Spleen (tissue), 11 donors: ENCODE results near the gene HIF3A. TPM values are rescaled to one million over a fixed set of nuclear protein-coding genes. Genes with fewer than 3 reads are reported as not detected.

Experiments
- DNase-seq: peaks from one replicate; pipeline ENCODE4 v3.0.0-alpha.2; 2020
- H3K27ac ChIP-seq, 8 donors: fragments of 200-600 bp; sonication (generic) in 7 of 8; 1 replicate in 4 of 8; 2 replicates in 4 of 8; pipeline versions ENCODE4 v1.5.0 to v1.8.0; 2016 to 2021; ENCODE audit warnings: inconsistent platforms in 4 of 8, mild to moderate bottlenecking in 4 of 8, moderate library complexity in 1 of 8
- H3K27me3 ChIP-seq, 7 donors: fragments of 200-600 bp; sonication (generic) in 6 of 7; replicated peaks in 1 of 7; 1 replicate in 4 of 7; 2 replicates in 3 of 7; pipeline versions ENCODE4 v1.5.0 to v1.8.0; 2016 to 2021; ENCODE audit warnings: inconsistent platforms in 3 of 7, mild to moderate bottlenecking in 1 of 7
- H3K36me3 ChIP-seq, 6 donors: fragments of 200-600 bp; sonication (generic) in 5 of 6; 1 replicate in 4 of 6; 2 replicates in 2 of 6; pipeline versions ENCODE4 v1.5.0 to v1.8.0; 2016 to 2021; ENCODE audit warnings: inconsistent platforms in 2 of 6
- H3K4me1 ChIP-seq, 6 donors: fragments of 200-600 bp; sonication (generic) in 5 of 6; 1 replicate in 3 of 6; 2 replicates in 3 of 6; pipeline versions ENCODE4 v1.5.0 to v1.8.0; 2016 to 2021; ENCODE audit warnings: inconsistent platforms in 3 of 6
- H3K4me3 ChIP-seq, 8 donors: fragments of 200-600 bp; sonication (generic) in 7 of 8; 1 replicate in 4 of 8; 2 replicates in 4 of 8; pipeline versions ENCODE4 v1.5.0 to v1.8.0; 2016 to 2021; ENCODE audit warnings: inconsistent platforms in 4 of 8, mild to moderate bottlenecking in 4 of 8, moderate library complexity in 2 of 8
- H3K9me3 ChIP-seq, 8 donors: fragments of 200-600 bp; sonication (generic) in 7 of 8; 1 replicate in 4 of 8; 2 replicates in 4 of 8; pipeline versions ENCODE4 v1.5.0 to v1.8.0; 2016 to 2021; ENCODE audit warnings: inconsistent platforms in 4 of 8
- CTCF ChIP-seq, 11 experiments: fragments of 200-600 bp in 7 of 11; fragments of 450-650 bp in 4 of 11; sonication (generic) in 4 of 11; IDR thresholded peaks in 8 of 11; conservative IDR thresholded peaks in 3 of 11; 1 replicate in 7 of 11; 2 replicates in 4 of 11; pipeline versions ENCODE4 v1.4.0 to v1.8.0; 2016 to 2021; ENCODE audit warnings: antibody characterized with exemption in 11 of 11, inconsistent platforms in 4 of 11, mild to moderate bottlenecking in 1 of 11
- POLR2A ChIP-seq, 3 donors: fragments of 450-650 bp; IDR thresholded peaks; one replicate each; pipeline ENCODE4 v1.5.1; 2017; ENCODE audit warnings: antibody characterized with exemption in 3 of 3, mild to moderate bottlenecking in 1 of 3
- POLR2AphosphoS5 ChIP-seq, 3 donors: sonication (generic); formaldehyde crosslinking; IDR thresholded peaks; one replicate each; pipeline ENCODE4 v1.5.1; 2017; ENCODE audit warnings: antibody characterized with exemption in 3 of 3
- WGBS, 5 donors: extraction: QIAGEN DNeasy Blood & Tissue Kit in 3 of 5; methylation state at CpG; one replicate each; pipeline versions ENCODE4 v1.1.5 to v1.1.7; 2013 to 2018; 5-methylcytosine and 5-hydroxymethylcytosine counted together
- intact Hi-C: fragments of 100-400 bp; cut with DNase I; formaldehyde crosslinking; loops from one replicate; pipeline ENCODE4 v1.15.0; 2023; ENCODE audit warnings: low total_unique reads
- polyA plus RNA-seq, 3 donors: library from polyadenylated mRNA; stranded (reverse); fragments of 200-250 nt; gene quantifications; one replicate each; pipeline ENCODE4 v1.2.1, GENCODE V29; 2013
- total RNA-seq, 7 donors: library from RNA; depleted of rRNA in 3 of 7; stranded (reverse); fragments of >200 nt in 3 of 7; fragmentation: NEBNext Ultra II Directional in 4 of 7; extraction: Animal tissue kit (Norgen Biotek cat#: 25700) in 4 of 7; gene quantifications; one replicate each; pipeline versions ENCODE4 v1.1.0 to v1.2.1, GENCODE V29; 2016 to 2021
- donor health status: healthy with polysubstance abuse.
- donor health status: DM: no; HTN: no; CAD: no; lungs with moderate emphysema.
- donor health status: DM: no; HTN: no; CAD: no.
- donor health status: Bipolar disorder and iron deficiency.
- donor health status: healthy.
- donor health status: DM: no; HTN: no; CAD: no.
- donor health status: DM: yes; HTN: yes; CAD: no.

Gene HIF3A
- total and polyA plus RNA-seq, 10 donors: 5.0 to 126 (median 78.5) TPM

GRCh38 chr19:46385636-46386035 is 88.8 kb downstream of the HIF3A start:
- intact Hi-C loops: no loop called here
- no peak overlapping the region for H3K4me3 ChIP-seq
- no peak overlapping the region for H3K27ac ChIP-seq
- no peaks in the 10 kb centered on the region for H3K9me3 ChIP-seq
- peaks cover 2 to 100% (median 91%) of the 10 kb centered on the region in 6 donors for H3K36me3 ChIP-seq
- no peaks in the 10 kb centered on the region for H3K27me3 ChIP-seq
- 81 to 86% (median 84%) methylated on average over 11 of the region's 11 CpGs for WGBS, 5 donors
- no peak for TF ChIP-seq POLR2AphosphoS5 (IDR thresholded peaks at IDR 0.05)
- no peak for TF ChIP-seq POLR2A (IDR thresholded peaks at IDR 0.05)
- no peak for TF ChIP-seq CTCF (IDR thresholded peaks at IDR 0.05 in 8 of 11, conservative IDR thresholded peaks at IDR 0.05 in 3 of 11)
- H3K4me1 ChIP-seq: peaks cover 0 to 21% (median 4%) of the 10 kb centered on the region in 6 donors
- no peak for DNase-seq

DNA sequence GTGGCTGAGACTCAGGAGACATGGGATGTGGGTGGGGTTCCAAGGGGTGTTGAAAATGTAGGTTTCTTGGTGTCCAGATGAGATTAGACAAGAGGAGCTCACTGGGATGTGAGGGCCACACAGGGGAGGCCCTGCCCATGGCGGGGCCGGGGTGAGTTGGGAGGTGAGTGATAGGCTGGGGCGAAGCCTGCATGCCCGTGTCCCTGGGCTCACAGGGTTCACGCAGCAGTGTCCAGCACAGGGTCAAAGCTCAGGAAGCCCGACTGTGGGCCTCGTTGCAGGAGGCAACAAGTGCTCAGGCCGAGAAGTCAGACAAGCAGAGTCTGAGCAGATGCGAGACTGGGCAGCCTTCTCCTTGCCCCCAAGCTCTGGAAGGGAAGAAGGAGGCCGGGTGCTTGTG is 89.3 kb downstream of the HIF3A start:
- Histone ChIP-seq H3K4me1 (peaks cover 0 to 18% (median 4%) of the 10 kb centered on the region in 6 donors), H3K27me3 (no peaks in the 10 kb centered on the region), H3K4me3 (no peak overlapping the region), H3K36me3 (peaks cover 2 to 100% (median 94%) of the 10 kb centered on the region in 6 donors), H3K27ac (no peak overlapping the region), H3K9me3 (no peaks in the 10 kb centered on the region)
- intact Hi-C loops: no loop called here
- WGBS, 5 donors: 87 to 95% (median 93%) methylated on average over 10 of the region's 10 CpGs
- TF ChIP-seq POLR2AphosphoS5 (IDR thresholded peaks at IDR 0.05) (peak in 1 of 3 donors; percentile 32), POLR2A (IDR thresholded peaks at IDR 0.05) (no peak), CTCF (IDR thresholded peaks at IDR 0.05 in 8 of 11, conservative IDR thresholded peaks at IDR 0.05 in 3 of 11) (no peak)
- DNase-seq: peak; percentile 40

DNA sequence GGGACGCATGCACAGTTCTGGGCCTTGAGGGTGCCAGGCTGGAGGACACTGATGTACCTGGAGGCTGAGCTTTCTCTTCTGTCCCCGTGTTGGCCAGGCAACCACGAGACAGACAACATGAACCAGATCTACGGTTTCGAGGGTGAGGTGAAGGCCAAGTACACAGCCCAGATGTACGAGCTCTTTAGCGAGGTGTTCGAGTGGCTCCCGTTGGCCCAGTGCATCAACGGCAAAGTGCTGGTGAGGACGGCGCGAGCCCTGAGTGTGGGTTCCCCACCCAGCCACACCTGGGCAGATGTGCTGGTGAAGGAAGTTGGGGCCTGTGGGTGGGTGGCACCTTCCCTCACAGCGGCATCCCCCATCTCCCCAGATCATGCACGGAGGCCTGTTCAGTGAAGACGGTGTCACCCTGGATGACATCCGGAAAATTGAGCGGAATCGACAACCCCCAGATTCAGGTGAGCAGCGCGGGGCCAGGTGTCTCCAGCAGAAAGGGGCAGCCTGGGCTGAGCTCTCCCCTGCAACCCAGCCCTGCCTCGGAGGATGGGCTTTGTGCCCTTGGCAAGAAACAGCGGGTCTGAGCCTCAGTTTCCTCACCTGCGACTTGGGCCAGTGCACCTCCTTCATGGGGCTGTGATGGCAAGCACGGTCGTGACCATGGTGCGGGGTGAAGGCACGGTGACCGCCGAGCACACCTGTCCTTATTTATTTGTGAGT is 90.3 kb downstream of the HIF3A start:
- TF ChIP-seq POLR2AphosphoS5 (IDR thresholded peaks at IDR 0.05): peak in 1 of 3 donors; percentile 32
- no peak for TF ChIP-seq CTCF (IDR thresholded peaks at IDR 0.05 in 8 of 11, conservative IDR thresholded peaks at IDR 0.05 in 3 of 11)

DNA sequence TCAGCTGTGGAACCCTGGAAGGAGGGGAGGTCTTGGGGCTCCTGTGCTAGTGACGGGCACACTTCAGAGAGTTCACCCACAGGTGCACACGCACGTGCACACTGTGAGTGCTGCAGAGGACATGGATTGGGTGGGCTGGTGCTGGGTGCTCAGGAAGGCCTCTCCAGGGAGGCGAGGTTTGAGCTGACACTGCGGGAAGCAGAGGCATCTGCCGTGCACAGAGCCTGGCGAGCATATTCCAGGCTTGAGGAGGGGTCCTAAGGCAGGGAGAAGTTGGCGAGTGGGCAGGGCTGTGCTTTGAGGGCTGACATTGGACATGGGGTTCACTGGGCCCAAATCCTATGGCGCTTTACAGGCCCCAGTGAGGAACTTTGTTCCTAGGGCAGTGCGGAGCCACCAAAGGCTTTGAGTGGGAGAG is 90.9 kb downstream of the HIF3A start:
- Histone ChIP-seq H3K27me3 (no peaks in the 10 kb centered on the region), H3K36me3 (peaks cover 2 to 100% (median 86%) of the 10 kb centered on the region in 6 donors), H3K4me1 (peaks cover 0 to 17% (median 5%) of the 10 kb centered on the region in 6 donors), H3K4me3 (no peak overlapping the region), H3K9me3 (no peaks in the 10 kb centered on the region), H3K27ac (no peak overlapping the region)
- intact Hi-C loops: no loop called here
- TF ChIP-seq CTCF (IDR thresholded peaks at IDR 0.05 in 8 of 11, conservative IDR thresholded peaks at IDR 0.05 in 3 of 11) (no peak), POLR2AphosphoS5 (IDR thresholded peaks at IDR 0.05) (no peak), POLR2A (IDR thresholded peaks at IDR 0.05) (no peak)
- no peak for DNase-seq
- 94 to 97% (median 95%) methylated on average over 9 to 10 of the region's 10 CpGs for WGBS, 5 donors

More for the DNA sequence above, 90.3 kb downstream of the HIF3A start:
- peak; percentile 56 for DNase-seq
- H3K9me3 ChIP-seq: no peaks in the 10 kb centered on the region
- no peak overlapping the region for H3K27ac ChIP-seq
- no peak overlapping the region for H3K4me3 ChIP-seq
- no peaks in the 10 kb centered on the region for H3K27me3 ChIP-seq
- H3K36me3 ChIP-seq: peaks cover 2 to 100% (median 92%) of the 10 kb centered on the region in 6 donors
- H3K4me1 ChIP-seq: peaks cover 0 to 16% (median 5%) of the 10 kb centered on the region in 6 donors
- 94 to 97% (median 95%) methylated on average over 17 to 30 of the region's 30 CpGs for whole genome bisulfite sequencing, 5 donors
- intact Hi-C loops: no loop called here
